Neural crest cell (in vitro differentiated cells): ENCODE results near the gene PEMT. TPM values are rescaled to one million over a fixed set of nuclear protein-coding genes. Genes with fewer than 3 reads are reported as not detected.

Experiments used
- DNase-seq: peaks from one replicate; pipeline ENCODE4 v3.0.0; 2021; ENCODE audit warnings: low read depth, mixed read lengths, low spot score
- H3K27ac Mint-ChIP-seq: one replicate; pipeline ENCODE4 v1.8.0; 2021; ENCODE audit warnings: mild to moderate bottlenecking, mixed read lengths; ENCODE audit not compliant: unreplicated experiment
- H3K27me3 Mint-ChIP-seq: 2 replicates; pipeline ENCODE4 v1.8.0; 2021; ENCODE audit warnings: low read depth, mild to moderate bottlenecking, mixed read lengths
- H3K36me3 Mint-ChIP-seq: 2 replicates; pipeline ENCODE4 v1.8.0; 2021; ENCODE audit warnings: low read depth, mild to moderate bottlenecking, mixed read lengths
- H3K4me1 Mint-ChIP-seq: 2 replicates; pipeline ENCODE4 v1.8.0; 2021; ENCODE audit warnings: mixed read lengths
- H3K4me3 Mint-ChIP-seq: one replicate; pipeline ENCODE4 v1.8.0; 2021; ENCODE audit warnings: mild to moderate bottlenecking, mixed read lengths
- H3K9me3 Mint-ChIP-seq: 2 replicates; pipeline ENCODE4 v1.8.0; 2021; ENCODE audit warnings: mixed read lengths
- CTCF ChIP-seq: fragments of 200-600 bp; sonication (generic); conservative IDR thresholded peaks from 2 replicates; pipeline ENCODE4 v1.5.0; 2021; ENCODE audit warnings: antibody characterized with exemption, mild to moderate bottlenecking
- total RNA-seq: library from RNA; stranded (reverse); gene quantifications from 2 replicates; pipeline ENCODE4 v1.2.1, GENCODE V29; 2021

The PEMT gene
- total RNA-seq, 1 donor from 2014 or later = 43.0 TPM

GRCh38 chr17:17538417-17539391, 52.8 kb downstream of the PEMT start:
- no peak for TF ChIP-seq CTCF
- H3K27ac Mint-ChIP-seq = peak overlapping the region; percentile 12
- no peaks in the 10 kb centered on the region for H3K27me3 Mint-ChIP-seq
- H3K4me1 Mint-ChIP-seq = peaks cover 6% of the 10 kb centered on the region
- no peak for DNase-seq
- H3K36me3 Mint-ChIP-seq = no peaks in the 10 kb centered on the region
- no peaks in the 10 kb centered on the region for H3K9me3 Mint-ChIP-seq
- H3K4me3 Mint-ChIP-seq = no peak overlapping the region

GRCh38 chr17:17537311-17538099, 54.0 kb downstream of the PEMT start:
- H3K4me1 Mint-ChIP-seq = peaks cover 6% of the 10 kb centered on the region
- no peak for TF ChIP-seq CTCF
- H3K27me3 Mint-ChIP-seq = no peaks in the 10 kb centered on the region
- no peak overlapping the region for H3K4me3 Mint-ChIP-seq
- no peak overlapping the region for H3K27ac Mint-ChIP-seq
- H3K36me3 Mint-ChIP-seq = no peaks in the 10 kb centered on the region
- H3K9me3 Mint-ChIP-seq = no peaks in the 10 kb centered on the region
- DNase-seq = no peak

- H3K36me3 Mint-ChIP-seq = no peaks in the 10 kb centered on the region
These were observed 54.8 kb downstream of the PEMT start for GRCh38 chr17:17536702-17537101.

GRCh38 chr17:17535957-17536356, 55.6 kb downstream of the PEMT start:
- no peak for TF ChIP-seq CTCF
- Mint-ChIP-seq H3K36me3 (no peaks in the 10 kb centered on the region), H3K27ac (no peak overlapping the region), H3K4me3 (no peak overlapping the region), H3K4me1 (peaks cover 5% of the 10 kb centered on the region), H3K27me3 (no peaks in the 10 kb centered on the region), H3K9me3 (no peaks in the 10 kb centered on the region)
- DNase-seq = no peak

More at GRCh38 chr17:17536702-17537101, 54.8 kb downstream of the PEMT start:
- peaks cover 6% of the 10 kb centered on the region for H3K4me1 Mint-ChIP-seq
- no peak overlapping the region for H3K4me3 Mint-ChIP-seq
- no peak for TF ChIP-seq CTCF
- no peaks in the 10 kb centered on the region for H3K27me3 Mint-ChIP-seq
- no peaks in the 10 kb centered on the region for H3K9me3 Mint-ChIP-seq
- no peak for DNase-seq
- H3K27ac Mint-ChIP-seq = no peak overlapping the region

- no peak for TF ChIP-seq CTCF
- no peak for DNase-seq
- Mint-ChIP-seq H3K36me3 (no peaks in the 10 kb centered on the region), H3K27me3 (no peaks in the 10 kb centered on the region), H3K27ac (no peak overlapping the region), H3K4me1 (no peaks in the 10 kb centered on the region), H3K4me3 (no peak overlapping the region), H3K9me3 (no peaks in the 10 kb centered on the region)
These were observed 57.5 kb downstream of the PEMT start for GRCh38 chr17:17533901-17534441.
